GM18519 (cell line): ENCODE results near the gene CORO7.
"Not testable (repeated sequence)": the region's sequence is repeated elsewhere in the genome, so short reads cannot be mapped to it uniquely, and the experiment has no call there.

Source experiments
- ATAC-seq: cut with Tn5 transposase; IDR thresholded peaks from one replicate; pipeline ENCODE4 v1.9.1; 2021; ENCODE audit warnings: mild to moderate bottlenecking, moderate library complexity; ENCODE audit not compliant: unreplicated experiment, low FRiP score

CORO7 gene

GRCh38 chr16:4341250-4341649 is 75.1 kb downstream of the CORO7 start:
- no peak for ATAC-seq

GRCh38 chr16:4340443-4340842 is 76.0 kb downstream of the CORO7 start:
- no peak for ATAC-seq

GRCh38 chr16:4339909-4340308 is 76.5 kb downstream of the CORO7 start:
- no peak for ATAC-seq

- ATAC-seq, result no peak
Measured at GRCh38 chr16:4339455-4339854, 76.9 kb downstream of the CORO7 start.

- ATAC-seq, result no peak
Measured at GRCh38 chr16:4338712-4339299, 77.6 kb downstream of the CORO7 start.

GRCh38 chr16:4338125-4338582 is 78.2 kb downstream of the CORO7 start:
- no peak for ATAC-seq

- no peak for ATAC-seq
Measured at GRCh38 chr16:4337540-4338088, 78.8 kb downstream of the CORO7 start.

GRCh38 chr16:4336701-4337539 is 79.5 kb downstream of the CORO7 start:
- ATAC-seq, result no peak

GRCh38 chr16:4334724-4335495 is 81.5 kb downstream of the CORO7 start:
- no peak for ATAC-seq

- ATAC-seq, result not testable (repeated sequence)
Measured at GRCh38 chr16:4333714-4334113, 82.7 kb downstream of the CORO7 start.

GRCh38 chr16:4333308-4333638 is 83.1 kb downstream of the CORO7 start:
- ATAC-seq, result no peak

- ATAC-seq, result no peak
Measured at GRCh38 chr16:4332623-4333307, 83.6 kb downstream of the CORO7 start.

GRCh38 chr16:4332083-4332482 is 84.3 kb downstream of the CORO7 start:
- ATAC-seq, result no peak

GRCh38 chr16:4330277-4330874 is 86.0 kb downstream of the CORO7 start:
- no peak for ATAC-seq

- no peak for ATAC-seq
Measured at GRCh38 chr16:4328782-4329775, 87.3 kb downstream of the CORO7 start.

- ATAC-seq, result no peak
Measured at GRCh38 chr16:4328046-4328781, 88.2 kb downstream of the CORO7 start.

GRCh38 chr16:4327386-4328045 is 88.9 kb downstream of the CORO7 start:
- no peak for ATAC-seq

GRCh38 chr16:4325253-4325758 is 91.1 kb downstream of the CORO7 start:
- no peak for ATAC-seq
